Activated CD4-positive, CD25-positive, alpha-beta regulatory T cell treated with anti-CD3 and anti-CD28 coated beads, Interleukin-2, amount 50 U/mL, for 24 hours (primary cell): ENCODE data around the gene CBLL2.
"Not testable (repeated sequence)": the region's sequence is repeated elsewhere in the genome, so short reads cannot be mapped to it uniquely, and the experiment has no call there.

Source experiments
- ATAC-seq, 2 donors: fragments of 150-1000 bp; cut with Tn5 transposase; one replicate each; pipeline ENCODE4 v1.10.0; 2021; ENCODE audit warnings: mild to moderate bottlenecking in 1 of 2, moderate library complexity in 1 of 2

The CBLL2 gene, protein sequence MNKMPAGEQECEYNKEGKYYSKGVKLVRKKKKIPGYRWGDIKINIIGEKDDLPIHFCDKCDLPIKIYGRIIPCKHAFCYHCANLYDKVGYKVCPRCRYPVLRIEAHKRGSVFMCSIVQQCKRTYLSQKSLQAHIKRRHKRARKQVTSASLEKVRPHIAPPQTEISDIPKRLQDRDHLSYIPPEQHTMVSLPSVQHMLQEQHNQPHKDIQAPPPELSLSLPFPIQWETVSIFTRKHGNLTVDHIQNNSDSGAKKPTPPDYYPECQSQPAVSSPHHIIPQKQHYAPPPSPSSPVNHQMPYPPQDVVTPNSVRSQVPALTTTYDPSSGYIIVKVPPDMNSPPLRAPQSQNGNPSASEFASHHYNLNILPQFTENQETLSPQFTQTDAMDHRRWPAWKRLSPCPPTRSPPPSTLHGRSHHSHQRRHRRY

DNA sequence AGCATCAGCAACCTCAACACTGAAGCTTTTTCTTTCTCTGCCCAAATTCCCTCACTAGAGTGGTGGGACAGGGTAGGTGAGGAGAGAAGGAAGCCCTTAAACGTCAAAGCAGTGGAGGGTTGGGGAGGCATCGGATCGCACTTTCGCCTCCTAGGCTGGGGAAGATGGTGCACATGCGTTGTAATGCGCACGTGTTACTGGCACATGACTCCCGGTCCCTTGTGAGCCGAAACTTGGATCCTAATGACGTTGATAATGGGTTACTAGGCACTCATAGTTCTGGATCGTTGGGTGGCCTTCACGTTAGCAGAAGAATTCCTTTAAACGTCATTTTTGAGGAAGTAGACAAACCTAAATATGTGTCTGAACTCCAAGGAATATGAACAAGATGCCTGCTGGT is at the start of gene CBLL2:
CBLL2 (plus strand) TSS at position 301 of the 400 bp plus-strand sequence; CDS start at position 380, 79 bp downstream.
- ATAC-seq = no peak

DNA sequence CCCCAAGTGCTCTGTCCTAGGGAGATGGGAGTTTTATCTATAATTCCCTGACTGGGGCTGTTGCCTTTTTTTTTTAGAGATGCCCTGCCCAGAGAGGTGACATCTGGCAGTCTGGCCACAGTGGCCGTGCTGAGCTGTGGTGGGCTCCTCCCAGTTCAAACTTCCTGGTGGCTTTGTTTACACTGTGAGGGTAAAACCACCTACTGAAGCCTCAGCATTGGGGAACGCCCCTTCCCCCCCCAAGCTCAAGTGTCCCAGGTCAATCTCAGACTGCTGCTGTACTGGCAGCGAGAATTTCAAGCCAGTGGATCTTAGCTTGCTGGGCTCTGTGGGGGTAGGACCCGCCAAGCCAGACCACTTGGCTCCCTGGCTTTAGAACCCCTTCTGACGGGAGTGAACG is 38.3 kb upstream of the CBLL2 start:
- no peak for ATAC-seq

DNA sequence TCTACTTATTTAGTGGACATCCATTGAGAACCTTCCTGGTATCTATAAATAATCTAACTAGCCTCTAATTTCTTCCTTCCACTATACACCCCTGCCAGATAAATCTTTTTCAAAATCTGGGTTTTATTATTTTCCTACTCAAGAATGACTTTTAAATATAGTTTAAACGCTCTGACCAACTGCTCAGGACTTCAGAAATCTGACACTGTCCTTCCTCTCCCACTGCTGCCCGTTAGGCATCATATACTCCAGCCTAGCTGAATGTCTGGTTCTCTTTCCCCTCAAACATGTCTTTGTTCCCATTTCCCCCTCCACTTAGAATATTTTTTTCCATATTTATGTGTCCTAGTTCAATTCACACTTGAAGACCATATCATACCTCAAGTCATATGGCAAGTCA is 35.2 kb upstream of the CBLL2 start:
- ATAC-seq = no peak

DNA sequence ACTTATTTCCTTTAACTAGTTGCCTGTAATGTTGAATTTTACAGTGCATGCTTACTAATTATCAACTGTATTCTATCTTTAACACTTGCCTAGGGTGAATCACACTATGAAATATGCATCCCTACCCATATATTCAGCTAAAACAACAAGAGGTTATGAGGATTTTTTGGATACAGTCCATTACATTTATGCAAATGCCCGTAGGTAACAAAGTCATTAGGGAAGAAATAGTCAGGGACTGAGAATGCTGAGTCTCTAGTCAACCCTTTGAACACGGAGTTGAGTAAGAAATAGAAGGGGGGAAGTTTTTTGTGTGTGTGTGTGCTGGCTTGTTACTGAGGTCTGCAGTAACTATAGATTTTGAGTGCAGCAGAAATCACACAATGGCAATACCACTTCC is 26.1 kb upstream of the CBLL2 start:
- ATAC-seq = no peak

DNA sequence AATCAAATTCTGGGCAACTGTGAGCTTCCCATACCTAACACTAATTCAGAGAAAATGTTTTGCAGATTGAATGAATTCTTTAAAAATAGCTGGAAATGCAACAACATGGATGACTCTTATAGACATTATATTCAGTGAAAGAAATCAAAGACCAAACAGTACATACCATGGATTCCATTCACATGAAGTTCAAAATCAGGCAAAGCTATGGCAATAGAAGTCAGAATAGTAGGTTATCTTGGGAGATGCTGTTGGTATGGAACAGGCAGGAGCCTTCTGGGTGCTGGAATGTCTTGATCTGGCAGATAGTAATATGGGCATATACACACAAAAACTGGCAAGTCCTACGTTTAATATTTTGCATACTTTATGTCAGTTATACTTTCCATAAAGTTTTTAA is 25.5 kb upstream of the CBLL2 start:
- ATAC-seq = no peak

DNA sequence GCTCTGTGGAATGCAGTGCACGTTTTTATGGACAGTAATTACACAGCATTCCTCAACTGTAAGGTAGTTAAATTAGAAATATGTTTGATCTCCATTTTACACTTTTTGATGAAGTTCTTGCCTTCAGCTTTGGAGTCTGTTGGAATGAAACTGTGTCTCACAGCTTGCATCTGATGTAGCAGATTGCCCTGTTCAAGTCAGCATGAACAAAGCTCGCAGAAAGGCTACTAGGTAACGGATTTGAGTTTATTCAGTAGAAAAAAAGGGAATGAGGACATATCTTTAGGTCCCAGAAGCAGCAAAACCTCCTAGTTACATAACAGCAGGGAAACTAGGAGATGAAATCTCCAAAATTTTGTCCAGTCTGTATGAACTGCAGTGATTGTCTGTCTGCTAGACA is 24.3 kb upstream of the CBLL2 start:
- no peak for ATAC-seq

DNA sequence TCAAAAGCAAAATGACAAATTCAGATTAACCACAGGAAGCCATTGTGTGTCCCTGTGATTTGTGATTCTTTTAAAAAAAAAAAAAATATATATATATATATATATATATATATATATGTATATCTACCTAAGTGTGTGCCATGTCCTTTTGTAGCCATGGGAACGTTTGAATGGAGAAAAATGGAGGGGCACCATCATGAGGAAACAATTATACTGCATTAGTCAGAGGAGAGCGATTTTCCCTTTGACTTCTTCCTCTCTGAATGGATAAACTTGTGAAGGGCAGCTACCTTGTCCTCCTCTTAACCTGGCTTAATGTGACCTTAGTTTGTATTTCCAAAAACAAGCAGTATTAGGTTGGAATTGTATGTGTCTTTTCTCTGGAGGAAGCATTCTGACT is 23.3 kb upstream of the CBLL2 start:
- no peak for ATAC-seq

DNA sequence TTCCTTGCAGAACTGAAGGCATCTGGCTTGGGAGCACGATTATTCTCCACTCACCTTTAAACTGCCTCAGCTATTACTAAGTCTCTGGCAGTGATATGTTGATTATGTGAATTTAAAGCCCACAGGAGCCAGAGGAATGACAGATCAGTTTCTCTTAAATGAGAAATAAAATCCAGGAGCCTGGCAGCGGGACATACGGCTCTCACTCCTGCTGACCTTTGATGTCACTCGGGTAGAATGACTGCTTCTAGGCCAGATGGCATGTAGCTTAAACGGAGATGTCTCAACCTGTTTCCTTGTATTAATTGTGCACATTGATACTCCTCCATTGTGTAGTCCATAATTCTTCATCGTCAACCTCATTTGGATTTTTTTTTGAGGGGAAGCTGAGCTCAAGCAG is 4.0 kb upstream of the CBLL2 start:
- no peak for ATAC-seq

DNA sequence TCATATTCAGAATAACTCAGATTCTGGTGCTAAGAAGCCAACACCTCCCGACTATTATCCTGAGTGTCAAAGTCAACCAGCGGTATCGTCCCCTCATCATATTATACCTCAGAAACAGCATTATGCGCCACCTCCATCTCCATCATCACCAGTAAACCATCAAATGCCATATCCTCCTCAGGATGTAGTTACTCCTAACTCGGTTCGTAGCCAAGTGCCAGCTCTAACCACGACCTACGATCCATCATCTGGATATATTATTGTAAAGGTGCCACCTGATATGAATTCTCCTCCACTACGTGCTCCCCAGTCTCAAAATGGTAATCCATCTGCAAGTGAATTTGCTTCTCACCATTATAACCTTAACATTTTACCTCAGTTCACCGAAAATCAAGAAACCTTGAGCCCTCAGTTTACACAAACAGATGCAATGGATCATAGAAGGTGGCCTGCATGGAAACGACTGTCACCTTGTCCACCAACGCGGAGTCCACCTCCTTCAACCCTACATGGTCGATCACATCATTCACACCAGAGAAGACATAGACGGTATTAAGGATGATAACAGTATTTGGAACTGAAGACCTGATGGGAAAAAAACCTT is 1.1 kb downstream of the CBLL2 start:
- ATAC-seq = no peak

DNA sequence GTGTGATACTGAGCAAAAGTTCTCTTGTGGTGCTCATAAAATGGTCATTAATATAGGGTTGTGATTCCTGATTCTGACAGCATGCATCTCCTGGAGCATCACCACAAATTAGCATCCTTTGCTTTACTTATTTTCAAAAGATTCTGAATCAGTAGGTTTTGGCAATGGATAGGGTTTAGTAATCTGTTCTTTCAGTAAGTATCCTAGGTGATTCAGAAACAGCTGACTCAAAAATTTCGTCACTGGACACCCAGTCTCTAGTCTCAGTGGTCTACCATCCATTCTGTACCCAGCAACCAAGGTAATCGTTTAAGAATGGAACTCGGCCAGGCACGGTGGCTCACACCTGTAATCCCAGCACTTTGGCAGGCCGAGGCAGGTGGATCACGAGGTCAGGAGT is 4.1 kb downstream of the CBLL2 start:
- ATAC-seq = no peak

DNA sequence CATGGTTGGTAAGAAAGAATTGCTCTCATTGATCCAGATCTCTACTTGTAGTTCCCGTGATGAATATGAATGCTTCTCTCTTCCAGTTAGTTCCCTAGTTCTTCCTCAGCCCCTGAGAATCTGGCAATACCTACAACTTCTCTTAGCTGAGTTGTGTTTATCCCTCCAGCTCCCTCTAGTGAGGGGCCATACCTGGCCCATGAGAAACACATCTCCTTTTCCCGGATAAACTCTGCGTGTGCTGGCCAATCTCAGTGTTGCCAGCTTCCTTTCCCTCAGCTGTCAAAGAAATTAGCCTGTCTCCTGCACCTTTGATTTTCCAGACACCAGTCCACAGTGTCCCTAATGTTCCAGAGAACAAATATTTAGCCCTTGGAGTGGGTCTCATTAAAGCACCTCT is 5.7 kb downstream of the CBLL2 start:
- ATAC-seq = no peak

DNA sequence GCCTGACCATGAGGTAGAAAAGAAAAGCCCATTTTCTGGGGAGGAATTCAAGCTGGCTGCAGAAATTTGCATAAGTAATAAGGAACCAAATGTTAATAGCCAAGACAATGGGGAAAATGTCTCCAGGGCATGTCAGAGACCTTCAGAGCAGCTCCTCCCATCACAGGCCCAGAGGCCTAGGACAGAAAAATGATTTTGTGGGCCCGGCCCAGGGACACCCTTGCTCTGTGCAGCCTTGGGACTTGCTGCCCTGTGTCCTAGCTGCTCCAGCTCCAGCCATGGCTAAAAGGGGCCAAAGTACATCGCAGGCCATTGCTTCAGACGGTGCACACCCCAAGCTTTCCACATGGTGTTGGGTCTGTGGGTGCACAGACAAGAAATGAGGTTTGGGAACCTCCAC is 16.5 kb downstream of the CBLL2 start:
- ATAC-seq = not testable (repeated sequence)

DNA sequence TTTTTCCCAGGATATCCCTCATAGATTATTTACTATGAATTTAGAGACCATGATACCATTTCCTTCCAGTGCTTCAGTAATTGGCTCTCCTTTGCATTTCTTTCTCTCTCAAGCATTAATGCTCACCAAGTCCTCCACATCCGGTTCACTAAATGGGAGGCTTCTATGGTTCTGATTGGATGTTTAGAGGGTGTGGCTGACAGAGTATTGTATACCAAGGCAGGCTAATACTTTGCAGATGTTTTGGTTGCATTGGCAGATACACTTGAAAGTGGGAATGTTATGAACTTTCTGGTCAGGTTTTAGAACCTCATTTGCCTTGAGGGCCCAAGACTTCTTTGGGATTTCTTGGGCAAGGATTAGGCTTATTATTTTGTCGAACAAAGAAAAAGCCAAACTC is 24.2 kb downstream of the CBLL2 start:
- no peak for ATAC-seq

DNA sequence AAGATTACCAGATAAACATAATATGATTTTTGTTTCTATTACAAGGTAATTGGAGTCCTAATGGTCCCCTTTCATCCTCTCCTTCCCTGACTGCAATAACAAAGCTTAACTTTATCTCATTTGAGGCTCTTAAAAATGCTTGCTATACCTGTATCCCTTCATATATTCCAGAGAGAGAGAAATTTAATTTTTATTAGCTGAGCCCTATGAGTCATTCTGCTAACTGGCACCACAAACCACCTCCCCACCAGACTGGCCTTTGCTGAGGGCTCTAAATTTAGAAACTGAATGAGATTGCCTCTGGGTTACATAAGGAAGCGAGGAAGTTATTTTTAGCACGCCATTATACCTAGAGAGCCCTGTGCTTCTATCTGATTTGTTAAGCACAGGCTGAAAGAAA is 27.4 kb downstream of the CBLL2 start:
- no peak for ATAC-seq

DNA sequence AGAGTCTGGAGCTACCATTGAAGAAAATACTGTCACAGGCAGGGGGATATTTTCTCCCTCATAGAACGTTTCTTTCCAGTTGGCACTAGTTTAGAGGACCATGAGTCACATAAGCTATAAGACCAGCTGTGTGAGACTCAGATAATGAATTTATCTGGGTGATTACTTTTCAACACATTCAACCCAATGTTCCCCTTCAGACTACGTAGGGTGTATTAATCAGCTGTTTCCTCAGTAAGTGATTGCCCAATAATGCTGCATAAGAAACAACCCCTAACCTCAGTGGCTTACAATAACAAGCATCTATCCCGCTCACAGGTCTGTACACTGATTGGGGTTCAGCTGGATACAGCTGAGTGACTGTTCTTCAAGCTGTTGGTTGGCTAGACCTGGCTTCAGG is 38.1 kb downstream of the CBLL2 start:
- ATAC-seq = no peak

DNA sequence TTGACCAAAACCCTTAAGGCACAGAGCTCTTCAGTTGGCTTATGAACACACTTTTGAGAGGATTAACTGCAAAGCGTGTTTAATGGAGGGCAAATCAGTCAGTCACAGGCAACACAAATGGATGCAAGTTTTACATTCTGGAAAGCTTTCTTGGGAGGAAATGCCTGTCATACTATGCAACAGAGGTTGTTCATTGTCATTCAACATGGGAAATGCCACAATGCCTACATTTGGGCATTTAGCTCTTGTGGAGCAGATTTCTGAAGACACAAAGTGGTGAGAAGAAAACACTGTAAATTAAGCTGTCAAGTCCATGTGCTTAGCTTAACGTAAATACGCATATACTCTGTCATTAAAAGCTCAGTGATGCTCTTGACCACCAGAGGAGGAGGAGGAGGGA is 41.1 kb downstream of the CBLL2 start:
- ATAC-seq = no peak

DNA sequence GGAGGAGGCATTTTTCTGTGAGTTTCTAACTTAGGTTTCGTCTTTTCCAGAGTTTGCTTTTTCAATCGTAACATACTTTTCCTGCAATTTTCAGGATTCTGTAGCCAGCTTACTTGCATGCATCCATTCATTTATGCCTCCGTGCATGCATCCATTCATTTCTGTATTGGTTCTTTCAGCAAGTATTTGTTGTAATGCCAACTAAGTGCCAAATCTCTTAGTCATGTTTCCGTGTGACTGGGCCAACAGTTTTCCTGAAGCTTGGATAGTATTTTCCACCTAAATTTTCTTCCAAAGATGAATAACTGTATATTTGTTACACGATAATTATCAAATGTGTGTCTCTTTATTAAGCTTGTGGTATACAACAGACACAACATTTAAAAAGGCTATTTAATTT is 41.5 kb downstream of the CBLL2 start:
- no peak for ATAC-seq

DNA sequence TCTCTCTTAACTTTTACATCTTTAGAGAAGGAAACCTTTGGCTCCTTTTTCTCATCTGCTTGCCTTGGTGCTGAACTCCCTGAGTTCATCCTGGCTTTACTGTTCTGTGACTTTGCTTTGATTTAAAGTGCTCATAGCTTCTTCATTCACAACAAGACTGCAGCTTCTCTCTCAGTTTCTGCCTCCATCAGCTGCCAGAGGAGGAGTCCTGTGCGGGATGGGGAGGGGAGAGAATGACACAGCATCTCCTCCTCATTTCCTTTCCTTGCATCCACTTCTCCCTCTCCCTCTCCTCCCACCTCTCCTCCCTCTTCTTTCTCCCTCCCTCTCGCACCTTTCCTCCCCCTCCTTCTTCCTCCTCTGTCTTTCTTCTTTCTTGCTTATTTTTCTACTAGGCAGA is 42.0 kb downstream of the CBLL2 start:
- no peak for ATAC-seq

DNA sequence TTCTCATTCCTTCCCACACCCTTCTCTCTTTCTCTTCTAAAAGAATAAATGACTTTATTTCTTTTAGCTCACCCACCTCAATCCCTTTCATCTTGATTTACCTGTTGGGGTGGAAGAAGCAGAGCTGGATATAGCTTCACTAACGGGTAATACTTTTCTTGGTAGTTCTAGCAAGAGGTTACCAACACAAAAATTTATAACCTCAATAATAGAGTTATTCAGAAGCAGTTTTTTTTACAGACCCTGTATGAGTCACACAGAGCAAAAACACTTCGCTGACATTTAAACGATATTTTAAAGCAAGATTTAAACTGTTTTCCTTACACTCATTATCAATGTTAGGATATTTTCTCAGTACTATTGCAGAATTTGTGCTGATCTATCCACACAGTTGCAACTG is 42.4 kb downstream of the CBLL2 start:
- ATAC-seq = no peak

DNA sequence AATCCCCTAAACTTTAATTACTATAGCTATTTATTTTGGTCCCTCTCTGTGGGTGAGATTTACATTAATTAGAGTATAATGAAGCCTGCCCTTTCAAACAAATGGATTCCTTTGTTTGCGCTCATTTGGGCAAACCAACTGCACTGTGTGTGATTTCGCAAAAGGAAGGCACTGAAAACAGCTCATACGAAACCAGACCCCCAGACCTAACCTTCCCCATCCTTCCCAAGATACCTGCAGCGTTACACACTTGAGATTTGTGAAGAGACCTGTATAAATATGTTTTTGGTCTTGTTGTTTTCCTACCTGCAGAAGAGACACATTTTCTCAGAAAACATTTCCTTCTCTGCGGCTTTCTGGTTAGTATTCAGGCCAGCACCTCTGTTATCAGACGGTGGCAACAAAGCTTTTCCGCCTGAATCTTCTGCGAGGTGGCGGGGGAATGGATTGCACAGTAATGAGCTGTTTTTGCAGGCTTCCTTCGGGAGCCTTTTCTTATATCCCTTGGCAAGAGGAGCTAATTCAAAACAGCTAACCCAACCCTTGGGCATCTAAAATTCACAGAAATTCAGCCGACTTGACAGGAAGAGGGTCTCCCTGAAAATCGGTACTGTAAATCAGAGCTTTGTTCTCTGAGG is 47.6 kb downstream of the CBLL2 start:
- no peak for ATAC-seq

DNA sequence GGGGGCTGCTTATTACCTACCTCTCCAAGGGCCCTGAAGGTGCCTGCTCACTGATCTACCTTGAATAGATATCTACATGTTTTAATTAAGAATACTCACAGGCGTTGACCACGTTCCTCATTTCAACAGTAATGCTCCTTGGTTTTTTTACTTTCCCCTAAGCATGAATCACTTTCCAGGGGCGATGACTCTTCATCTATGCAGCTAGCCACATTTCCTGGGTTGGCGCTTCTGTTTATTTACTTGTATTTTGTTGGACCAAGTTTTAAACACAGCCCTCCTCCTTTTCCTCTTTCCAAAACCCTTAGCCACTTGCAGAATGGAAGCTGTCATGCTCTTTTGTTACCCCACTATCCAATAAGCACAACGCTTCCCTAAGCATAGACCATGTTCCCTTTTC is 50.8 kb downstream of the CBLL2 start:
- ATAC-seq = no peak
